Keratinocyte (primary cell): ENCODE measurements around the gene NUDT7. TPM values are rescaled to one million over a fixed set of nuclear protein-coding genes. Genes with fewer than 3 reads are reported as not detected.

Source experiments
- DNase-seq: peaks from one replicate; pipeline ENCODE4 v3.0.0-alpha.2; 2011; ENCODE audit warnings: low read depth, missing footprints, low spot score
- FAIRE-seq: peaks from 2 replicates; lab custom pipeline; 2011; peaks lifted over from hg19 to GRCh38; lab: Jason Lieb, UNC
- H2AFZ ChIP-seq: 2 replicates; pipeline ENCODE4 v1.6.0; 2012; ENCODE audit warnings: low read length, control low read depth, inconsistent platforms; ENCODE audit not compliant: control insufficient read depth
- H3K27ac ChIP-seq: 2 replicates; pipeline ENCODE4 v1.5.1; 2011; ENCODE audit warnings: low read length; ENCODE audit not compliant: control insufficient read depth, insufficient read depth
- H3K27me3 ChIP-seq: 3 replicates; pipeline ENCODE4 v1.6.0; 2011; ENCODE audit warnings: low read length; ENCODE audit not compliant: control insufficient read depth, insufficient read depth; ENCODE audit errors: extremely low read depth
- H3K36me3 ChIP-seq, 2 experiments: 2 replicates in 1 of 2; 3 replicates in 1 of 2; pipeline ENCODE4 v1.5.1; 2011; ENCODE audit warnings: low read length in 2 of 2, mild to moderate bottlenecking in 1 of 2; ENCODE audit not compliant: control insufficient read depth in 2 of 2, insufficient read depth in 2 of 2; ENCODE audit errors: extremely low read depth in 1 of 2
- H3K4me1 ChIP-seq: 3 replicates; pipeline ENCODE4 v1.5.1; 2011; ENCODE audit warnings: low read length; ENCODE audit not compliant: control insufficient read depth, insufficient read depth; ENCODE audit errors: extremely low read depth
- H3K4me2 ChIP-seq: 3 replicates; pipeline ENCODE4 v1.6.0; 2011; ENCODE audit warnings: low read depth, low read length; ENCODE audit not compliant: control insufficient read depth, insufficient read depth; ENCODE audit errors: extremely low read depth
- H3K4me3 ChIP-seq, 3 experiments: fragments of 200-600 bp in 1 of 3; sonication (generic) in 1 of 3; 2 replicates in 2 of 3; 3 replicates in 1 of 3; pipeline ENCODE4 v1.5.1; 2011 to 2016; ENCODE audit warnings: low read length in 3 of 3, mild to moderate bottlenecking in 3 of 3, control low read depth in 2 of 3, inconsistent platforms in 1 of 3, low read depth in 1 of 3, mixed read lengths in 1 of 3, mixed run types in 1 of 3, moderate library complexity in 1 of 3; ENCODE audit not compliant: control insufficient read depth in 2 of 3, insufficient read depth in 2 of 3; ENCODE audit errors: extremely low read depth in 1 of 3
- H3K79me2 ChIP-seq: 2 replicates; pipeline ENCODE4 v1.6.0; 2012; ENCODE audit warnings: low read length; ENCODE audit not compliant: control insufficient read depth, insufficient read depth
- H3K9ac ChIP-seq: 3 replicates; pipeline ENCODE4 v1.6.0; 2011; ENCODE audit warnings: low read length; ENCODE audit not compliant: control insufficient read depth, insufficient read depth; ENCODE audit errors: extremely low read depth
- H3K9me1 ChIP-seq: 3 replicates; pipeline ENCODE4 v1.6.0; 2011; ENCODE audit warnings: low read length; ENCODE audit not compliant: control insufficient read depth, insufficient read depth; ENCODE audit errors: extremely low read depth
- H3K9me3 ChIP-seq: 2 replicates; pipeline ENCODE4 v1.5.1; 2012; ENCODE audit warnings: low read depth, low read length; ENCODE audit not compliant: control insufficient read depth
- H4K20me1 ChIP-seq: 3 replicates; pipeline ENCODE4 v1.6.0; 2011; ENCODE audit warnings: low read length; ENCODE audit not compliant: control insufficient read depth, insufficient read depth; ENCODE audit errors: extremely low read depth
- CTCF ChIP-seq, 3 experiments: IDR thresholded peaks in 1 of 3; conservative IDR thresholded peaks in 1 of 3; optimal IDR thresholded peaks in 1 of 3; 2 replicates in 2 of 3; 3 replicates in 1 of 3; pipeline versions ENCODE3 to v1.5.1; 2011; ENCODE audit warnings: low read length in 3 of 3, mild to moderate bottlenecking in 3 of 3, moderate library complexity in 2 of 3, control low read depth in 1 of 3, inconsistent platforms in 1 of 3; ENCODE audit not compliant: insufficient read depth in 2 of 3; ENCODE audit errors: extremely low read depth in 1 of 3
- EZH2 ChIP-seq: IDR thresholded peaks from one replicate; pipeline ENCODE4 v1.6.1; 2012; ENCODE audit warnings: inconsistent platforms, mild to moderate bottlenecking, low read length, moderate library complexity
- dilution Hi-C: fragments of 300-500 bp; cut with MboI; formaldehyde crosslinking; loops from one replicate; pipeline ENCODE4 v1.7.0; 2020; ENCODE audit warnings: low sequenced_read_pairs; ENCODE audit not compliant: extremely low pct_ligation_motif_present
- polyA plus RNA-seq, 5 experiments: library from polyadenylated mRNA; depleted of rRNA in 3 of 5; stranded (reverse) in 3 of 5; stranded (forward) in 1 of 5; unstranded in 1 of 5; fragments of >200 nt; gene quantifications; 1 replicate in 1 of 5; 2 replicates in 3 of 5; 3 replicates in 1 of 5; pipeline versions ENCODE4 v1.2.1 to v1.2.3, GENCODE V29; 2011 to 2012; ENCODE audit warnings: missing spikeins in 2 of 5, low read depth in 1 of 5, low replicate concordance in 1 of 5

Gene NUDT7
- polyA plus RNA-seq, 1 donor (not counting 4 experiments of a cell fraction or from before 2014, with no cell fraction given), result 14.6 TPM

GRCh38 chr16:77777745-77778144 is 55.4 kb downstream of the NUDT7 start:
- peaks cover 4% of the 10 kb centered on the region for H3K4me1 ChIP-seq

GRCh38 chr16:77780378-77780837 is 58.1 kb downstream of the NUDT7 start:
- no peak for TF ChIP-seq EZH2
- no peak for TF ChIP-seq CTCF (optimal IDR thresholded peaks at IDR 0.05 in 1 of 3, IDR thresholded peaks at IDR 0.05 in 1 of 3, conservative IDR thresholded peaks at IDR 0.05 in 1 of 3; ENCODE audit: extremely low read depth in 1 of 3, insufficient read depth in 2 of 3, low read length in 3 of 3)
- H3K9me3 ChIP-seq, result no peaks in the 10 kb centered on the region
- no peaks in the 10 kb centered on the region for H3K36me3 ChIP-seq
- peaks cover 4% of the 10 kb centered on the region for H3K4me1 ChIP-seq
- H3K9me1 ChIP-seq, result no peaks in the 10 kb centered on the region
- FAIRE-seq (no peak), DNase-seq (no peak)
- H3K4me3 ChIP-seq, result no peak overlapping the region
- H3K27ac ChIP-seq, result no peak overlapping the region
- no peaks in the 10 kb centered on the region for H3K27me3 ChIP-seq
- no peaks in the 10 kb centered on the region for H4K20me1 ChIP-seq
- no peak overlapping the region for H3K9ac ChIP-seq
- dilution Hi-C loops, result no loop called here
- H2AFZ ChIP-seq, result no peak overlapping the region
- H3K79me2 ChIP-seq, result no peaks in the 10 kb centered on the region
- no peak overlapping the region for H3K4me2 ChIP-seq

More at GRCh38 chr16:77777745-77778144, 55.4 kb downstream of the NUDT7 start:
- Histone ChIP-seq H3K9me3 (no peaks in the 10 kb centered on the region), H3K9me1 (no peaks in the 10 kb centered on the region), H3K27ac (no peak overlapping the region), H3K36me3 (no peaks in the 10 kb centered on the region), H2AFZ (no peak overlapping the region), H3K79me2 (no peaks in the 10 kb centered on the region), H4K20me1 (no peaks in the 10 kb centered on the region), H3K27me3 (no peaks in the 10 kb centered on the region), H3K4me3 (no peak overlapping the region), H3K9ac (no peak overlapping the region), H3K4me2 (no peak overlapping the region)
- dilution Hi-C loops, result no loop called here
- no peak for DNase-seq
- TF ChIP-seq EZH2, result no peak
- no peak for TF ChIP-seq CTCF (optimal IDR thresholded peaks at IDR 0.05 in 1 of 3, IDR thresholded peaks at IDR 0.05 in 1 of 3, conservative IDR thresholded peaks at IDR 0.05 in 1 of 3; ENCODE audit: extremely low read depth in 1 of 3, insufficient read depth in 2 of 3, low read length in 3 of 3)
- FAIRE-seq, result no peak
